ENCODE results near the gene ADAMTS7. TPM values are rescaled to one million over a fixed set of nuclear protein-coding genes. Genes with fewer than 3 reads are reported as not detected.

The ADAMTS7 gene
- total and polyA plus RNA-seq, 2 of the 4 experiments (the other 2 are of a cell fraction) = 1.4 to 12.6 TPM

DNA sequence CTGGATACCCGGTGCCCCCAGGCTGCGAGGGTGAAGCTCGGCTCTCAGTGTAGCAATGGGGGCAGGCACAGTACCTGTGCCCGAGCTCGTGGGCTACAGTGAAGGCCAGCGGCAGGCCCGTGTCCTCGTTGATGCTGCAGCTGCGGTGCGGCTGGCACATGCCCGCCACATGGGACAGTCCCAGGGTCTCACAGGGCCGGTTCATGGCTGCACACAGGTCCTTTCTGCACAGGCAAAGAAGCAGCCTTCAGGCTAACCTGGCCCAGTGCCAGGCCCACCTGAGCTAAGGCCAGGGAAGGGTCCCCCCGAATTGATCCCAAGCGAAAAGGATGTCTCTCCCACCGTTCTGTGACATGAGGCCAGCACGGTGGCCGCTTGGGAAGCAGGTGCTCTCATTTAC is 21.6 kb downstream of the ADAMTS7 start:
- no peak overlapping the region for H2AK9ac ChIP-seq (replicated peaks; ENCODE audit: low read depth, low read length, poor library complexity)
- H3K4ac ChIP-seq (ENCODE audit: low read depth, low read length) = no peak overlapping the region
- no TSS peak for BruUV-seq (replicated peaks)
- H3K27me3 ChIP-seq (ENCODE audit: control insufficient read depth, insufficient read depth, low read length) = no peaks in the 10 kb centered on the region
- H2AFZ ChIP-seq (replicated peaks; ENCODE audit: low read length, poor library complexity) = no peak overlapping the region
- 90% methylated on average over 14 of the region's 17 CpGs; no CpG with 5 or more reads in 1 of the 2 experiments for WGBS, 2 experiments (ENCODE audit: extremely low coverage in 2 of 2, insufficient read length in 1 of 2)
- H4K91ac ChIP-seq (ENCODE audit: insufficient read depth, low read depth, low read length) = no peak overlapping the region
- POLR2A ChIA-PET (ENCODE audit: unreplicated experiment) = no interaction called here
- no peak overlapping the region for H3K9ac ChIP-seq (ENCODE audit: low read depth, low read length)
- H3K79me1 ChIP-seq (ENCODE audit: low read depth in 1 of 2, low read length in 2 of 2) = no peaks in the 10 kb centered on the region
- H2BK20ac ChIP-seq (ENCODE audit: low read depth, low read length) = no peak overlapping the region
- no peak overlapping the region for H2BK5ac ChIP-seq (ENCODE audit: low read depth, low read length, poor library complexity, severe bottlenecking)
- H2BK15ac ChIP-seq (ENCODE audit: low read depth, low read length) = no peak overlapping the region
- H3K23ac ChIP-seq (ENCODE audit: low read depth, low read length) = no peak overlapping the region
- no peak overlapping the region for H4K5ac ChIP-seq (ENCODE audit: low read depth, low read length)
- H3K4me1 ChIP-seq (ENCODE audit: control insufficient read depth, insufficient read depth, low read length) = no peaks in the 10 kb centered on the region
- H3K27ac ChIP-seq (ENCODE audit: insufficient read depth, low read length) = no peak overlapping the region
- CTCF ChIA-PET = no interaction called here
- ATAC-seq (ENCODE audit: low read depth) = no peak
- H4K8ac ChIP-seq (ENCODE audit: low read depth in 2 of 2, low read length in 2 of 2) = no peak overlapping the region
- no peaks in the 10 kb centered on the region for H3K9me1 ChIP-seq (ENCODE audit: insufficient read depth, low read length)
- peaks cover 46% of the 10 kb centered on the region for H3K36me3 ChIP-seq (ENCODE audit: control insufficient read depth, insufficient read depth, low read length)
- no peak overlapping the region for H3K56ac ChIP-seq (ENCODE audit: extremely low read depth, insufficient read depth, low read length)
- H4K20me1 ChIP-seq (ENCODE audit: insufficient read depth, low read length) = no peaks in the 10 kb centered on the region
- TF ChIP-seq FOS (IDR thresholded peaks at IDR 0.05; ENCODE audit: low read depth, low read length) = no peak
- TF ChIP-seq RCOR1 (IDR thresholded peaks at IDR 0.05; ENCODE audit: insufficient replicate concordance, low read length) = no peak
- TF ChIP-seq RAD21 (IDR thresholded peaks at IDR 0.05; ENCODE audit: low read length) = no peak
- TF ChIP-seq RFX5 (IDR thresholded peaks at IDR 0.05; ENCODE audit: low read depth, low read length) = no peak
- no peak for TF ChIP-seq MAZ (IDR thresholded peaks at IDR 0.05; ENCODE audit: borderline replicate concordance, low read depth, low read length)
- TF ChIP-seq, protein P1, sequence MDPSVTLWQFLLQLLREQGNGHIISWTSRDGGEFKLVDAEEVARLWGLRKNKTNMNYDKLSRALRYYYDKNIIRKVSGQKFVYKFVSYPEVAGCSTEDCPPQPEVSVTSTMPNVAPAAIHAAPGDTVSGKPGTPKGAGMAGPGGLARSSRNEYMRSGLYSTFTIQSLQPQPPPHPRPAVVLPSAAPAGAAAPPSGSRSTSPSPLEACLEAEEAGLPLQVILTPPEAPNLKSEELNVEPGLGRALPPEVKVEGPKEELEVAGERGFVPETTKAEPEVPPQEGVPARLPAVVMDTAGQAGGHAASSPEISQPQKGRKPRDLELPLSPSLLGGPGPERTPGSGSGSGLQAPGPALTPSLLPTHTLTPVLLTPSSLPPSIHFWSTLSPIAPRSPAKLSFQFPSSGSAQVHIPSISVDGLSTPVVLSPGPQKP (IDR thresholded peaks at IDR 0.05; ENCODE audit: borderline replicate concordance, low read depth, low read length) = no peak
- no peak overlapping the region for H3K18ac ChIP-seq (ENCODE audit: low read depth, low read length)
- no peak for DNase-seq
- dilution Hi-C loops (cut with HindIII; ENCODE audit: low sequenced_read_pairs, unreplicated experiment) (no loop called here), intact Hi-C loops (cut with micrococcal nuclease) (no loop called here), in situ Hi-C loops (cut with MboI; ENCODE audit: low sequenced_read_pairs) (no loop called here)
- no peak overlapping the region for H2BK120ac ChIP-seq (ENCODE audit: low read depth, low read length)
- H3K9me3 ChIP-seq (ENCODE audit: control insufficient read depth, insufficient read depth, low read length) = no peaks in the 10 kb centered on the region
- H3K4me3 ChIP-seq (ENCODE audit: insufficient read depth, low read depth, low read length) = no peak overlapping the region
- H3K4me2 ChIP-seq (ENCODE audit: low read depth, low read length) = no peak overlapping the region
- H3K14ac ChIP-seq (replicated peaks; ENCODE audit: low read depth, low read length) = no peak overlapping the region
- no peak overlapping the region for H2AK5ac ChIP-seq (ENCODE audit: low read depth, low read length)

All from IMR-90 (cell line).